HEK293 (cell line): Measurements from ENCODE around the gene CACNA1E.
A peak's percentile ranks its signal among the peaks of the same experiment; 100 is the strongest.

Source experiments
- CTCF ChIA-PET: fragments of 350-600 bp; formaldehyde crosslinking; extraction: SDS; loops from one replicate; lab custom pipeline; 2021; ENCODE audit warnings: antibody characterized with exemption; lab: Yijun Ruan, JAX
- POLR2A ChIA-PET: fragments of 300-600 bp; formaldehyde crosslinking; extraction: SDS; loops from one replicate; lab custom pipeline; 2020; ENCODE audit warnings: antibody characterized with exemption, inconsistent platforms; lab: Yijun Ruan, JAX
- H3K27ac ChIP-seq: fragments of 200-500 bp; sonication (Bioruptor generic); 2 replicates; pipeline ENCODE4 v1.5.1; 2014; ENCODE audit warnings: low read depth, low read length, control low read depth, inconsistent platforms; ENCODE audit errors: extremely low read depth
- H3K36me3 ChIP-seq, 2 experiments: fragments of 200-500 bp in 1 of 2; sonication (Bioruptor generic) in 1 of 2; 1 replicate in 1 of 2; 2 replicates in 1 of 2; pipeline ENCODE4 v1.5.1; 2014 to 2017; ENCODE audit warnings: inconsistent platforms in 2 of 2, low read length in 2 of 2; ENCODE audit not compliant: control insufficient read depth in 2 of 2, insufficient read depth in 1 of 2
- H3K4me1 ChIP-seq: fragments of 200-500 bp; sonication (Bioruptor generic); 2 replicates; pipeline ENCODE4 v1.5.1; 2014; ENCODE audit warnings: mild to moderate bottlenecking, low read length, inconsistent platforms; ENCODE audit not compliant: control insufficient read depth, insufficient read depth
- H3K4me3 ChIP-seq: 2 replicates; pipeline ENCODE4 v1.5.1; 2011; ENCODE audit warnings: low read depth, mild to moderate bottlenecking, control low read depth, low read length, moderate library complexity
- H3K9me3 ChIP-seq: fragments of 200-500 bp; sonication (Bioruptor generic); 2 replicates; pipeline ENCODE4 v1.5.1; 2014; ENCODE audit warnings: low read depth, low read length, inconsistent platforms; ENCODE audit not compliant: control insufficient read depth, insufficient read depth
- FEZF1 ChIP-seq: fragments of 450-650 bp; formaldehyde crosslinking; IDR thresholded peaks from 2 replicates; pipeline ENCODE4 v1.5.1; 2016; ENCODE audit warnings: missing biosample characterization, missing genetic modification characterization
- GFI1B ChIP-seq: fragments of 450-650 bp; formaldehyde crosslinking; IDR thresholded peaks from 2 replicates; pipeline ENCODE4 v1.5.1; 2016; ENCODE audit warnings: missing biosample characterization, missing genetic modification characterization
- GLIS1 ChIP-seq: fragments of 450-650 bp; formaldehyde crosslinking; IDR thresholded peaks from 2 replicates; pipeline ENCODE4 v1.5.1; 2016; ENCODE audit warnings: missing biosample characterization, missing genetic modification characterization
- KLF10 ChIP-seq: fragments of 450-650 bp; IDR thresholded peaks from 2 replicates; pipeline ENCODE4 v1.5.1; 2018; ENCODE audit warnings: missing biosample characterization, mild to moderate bottlenecking, missing genetic modification characterization
- KLF17 ChIP-seq: fragments of 450-650 bp; formaldehyde crosslinking; IDR thresholded peaks from 2 replicates; pipeline ENCODE4 v1.5.1; 2016; ENCODE audit warnings: missing biosample characterization, missing genetic modification characterization
- WT1 ChIP-seq: fragments of 450-650 bp; formaldehyde crosslinking; IDR thresholded peaks from 2 replicates; pipeline ENCODE4 v1.5.1; 2016; ENCODE audit warnings: missing biosample characterization, missing genetic modification characterization
- ZBTB21 ChIP-seq: fragments of 450-650 bp; formaldehyde crosslinking; IDR thresholded peaks from 2 replicates; pipeline ENCODE4 v1.5.1; 2017; ENCODE audit warnings: missing biosample characterization, missing genetic modification characterization
- ZBTB49 ChIP-seq: fragments of 450-650 bp; formaldehyde crosslinking; IDR thresholded peaks from 2 replicates; pipeline ENCODE4 v1.5.1; 2016; ENCODE audit warnings: missing biosample characterization, missing genetic modification characterization, low read depth
- ZFHX2 ChIP-seq: fragments of 450-650 bp; formaldehyde crosslinking; conservative IDR thresholded peaks from 2 replicates; pipeline ENCODE4 v1.5.1; 2016; ENCODE audit warnings: missing biosample characterization, missing genetic modification characterization
- ZFP41 ChIP-seq: fragments of 450-650 bp; formaldehyde crosslinking; IDR thresholded peaks from 2 replicates; pipeline ENCODE4 v1.5.1; 2016; ENCODE audit warnings: missing biosample characterization, missing genetic modification characterization, borderline replicate concordance
- ZNF133 ChIP-seq: fragments of 450-650 bp; formaldehyde crosslinking; IDR thresholded peaks from 2 replicates; pipeline ENCODE4 v1.5.1; 2016; ENCODE audit warnings: missing biosample characterization, missing genetic modification characterization
- ZNF140 ChIP-seq: fragments of 450-650 bp; formaldehyde crosslinking; IDR thresholded peaks from 2 replicates; pipeline ENCODE4 v1.5.1; 2016; ENCODE audit warnings: missing biosample characterization, missing genetic modification characterization
- ZNF16 ChIP-seq: fragments of 450-650 bp; formaldehyde crosslinking; IDR thresholded peaks from 2 replicates; pipeline ENCODE4 v1.5.1; 2016; ENCODE audit warnings: low read depth, missing biosample characterization, missing genetic modification characterization
- ZNF175 ChIP-seq: fragments of 450-650 bp; formaldehyde crosslinking; IDR thresholded peaks from 2 replicates; pipeline ENCODE4 v1.5.1; 2016; ENCODE audit warnings: missing biosample characterization, missing genetic modification characterization
- ZNF202 ChIP-seq: fragments of 450-650 bp; formaldehyde crosslinking; IDR thresholded peaks from 2 replicates; pipeline ENCODE4 v1.5.1; 2016; ENCODE audit warnings: missing biosample characterization, missing genetic modification characterization, borderline replicate concordance
- ZNF292 ChIP-seq: fragments of 450-650 bp; formaldehyde crosslinking; IDR thresholded peaks from 2 replicates; pipeline ENCODE4 v1.5.1; 2016; ENCODE audit warnings: low read depth, missing biosample characterization, missing genetic modification characterization, borderline replicate concordance
- ZNF398 ChIP-seq: fragments of 450-650 bp; formaldehyde crosslinking; IDR thresholded peaks from 2 replicates; pipeline ENCODE4 v1.5.1; 2017; ENCODE audit warnings: missing biosample characterization, missing genetic modification characterization
- ZNF510 ChIP-seq: fragments of 450-650 bp; formaldehyde crosslinking; IDR thresholded peaks from 2 replicates; pipeline ENCODE4 v1.5.1; 2018; ENCODE audit warnings: mild to moderate bottlenecking, missing genetic modification characterization, missing biosample characterization; ENCODE audit not compliant: insufficient replicate concordance
- ZNF548 ChIP-seq: fragments of 450-650 bp; formaldehyde crosslinking; IDR thresholded peaks from 2 replicates; pipeline ENCODE4 v1.5.1; 2016; ENCODE audit warnings: missing biosample characterization, missing genetic modification characterization
- ZNF626 ChIP-seq: fragments of 450-650 bp; sonication (Bioruptor Pico); formaldehyde crosslinking; IDR thresholded peaks from 2 replicates; pipeline ENCODE4 v1.5.1; 2018; ENCODE audit warnings: missing biosample characterization, missing genetic modification characterization, inconsistent platforms
- ZSCAN23 ChIP-seq: fragments of 450-650 bp; formaldehyde crosslinking; IDR thresholded peaks from 2 replicates; pipeline ENCODE4 v1.5.1; 2016; ENCODE audit warnings: missing biosample characterization, missing genetic modification characterization
- ZSCAN30 ChIP-seq: fragments of 450-650 bp; IDR thresholded peaks from 2 replicates; pipeline ENCODE4 v1.5.1; 2018; ENCODE audit warnings: missing biosample characterization, mild to moderate bottlenecking, missing genetic modification characterization, moderate library complexity

CACNA1E gene

GRCh38 chr1:181514298-181515290, 31.3 kb downstream of the CACNA1E start:
- no peaks in the 10 kb centered on the region for H3K9me3 ChIP-seq
- no peaks in the 10 kb centered on the region for H3K4me1 ChIP-seq
- H3K4me3 ChIP-seq: no peak overlapping the region
- TF ChIP-seq ZNF398: no peak
- peak; percentile 22; the same call in 1 of the 2 replicates for TF ChIP-seq GLIS1 (tag by site-specific recombination)
- TF ChIP-seq ZBTB21: no peak
- no peak overlapping the region for H3K27ac ChIP-seq
- H3K36me3 ChIP-seq: no peaks in the 10 kb centered on the region
- CTCF ChIA-PET: interaction anchor here (0.6 kb wide), 1 partner anchor 453 kb away, joined by 3 read pairs; no protein-coding TSS in a partner anchor
- POLR2A ChIA-PET: no interaction called here

- Histone ChIP-seq H3K9me3 (no peaks in the 10 kb centered on the region), H3K4me1 (no peaks in the 10 kb centered on the region), H3K36me3 (no peaks in the 10 kb centered on the region), H3K27ac (no peak overlapping the region), H3K4me3 (no peak overlapping the region)
- TF ChIP-seq ZNF16 (no peak), KLF17 (tag by site-specific recombination) (no peak), WT1 (tag by site-specific recombination) (no peak), ZNF510 (tag by site-specific recombination) (no peak), ZNF140 (tag by site-specific recombination) (no peak), ZNF202 (tag by site-specific recombination) (no peak)
- ChIA-PET POLR2A (no interaction called here), CTCF (no interaction called here)
Observed at GRCh38 chr1:181516706-181517105, 33.4 kb downstream of the CACNA1E start.

GRCh38 chr1:181517181-181517875, 34.0 kb downstream of the CACNA1E start:
- Histone ChIP-seq H3K4me1 (no peaks in the 10 kb centered on the region), H3K4me3 (no peak overlapping the region), H3K9me3 (no peaks in the 10 kb centered on the region), H3K27ac (no peak overlapping the region), H3K36me3 (no peaks in the 10 kb centered on the region)
- TF ChIP-seq ZNF16 (no peak), KLF10 (tag by site-specific recombination) (no peak), ZFHX2 (no peak), ZNF292 (tag by site-specific recombination) (no peak), ZNF548 (tag by site-specific recombination) (no peak), GFI1B (tag by site-specific recombination) (no peak), KLF17 (tag by site-specific recombination) (no peak), ZFP41 (tag by site-specific recombination) (no peak), ZBTB49 (tag by site-specific recombination) (no peak), ZSCAN30 (no peak), ZNF133 (tag by site-specific recombination) (no peak), ZNF626 (tag by site-specific recombination) (no peak), FEZF1 (tag by site-specific recombination) (no peak), ZSCAN23 (no peak), ZNF175 (no peak)
- ChIA-PET CTCF (no interaction called here), POLR2A (no interaction called here)
